Raji (cell line): Measurements from ENCODE around the gene ATP4A.

Source experiments
- POLR2A ChIP-seq: IDR thresholded peaks from 2 replicates; pipeline ENCODE4 v1.6.1; 2011; ENCODE audit warnings: low read depth, low read length, control low read depth; ENCODE audit not compliant: insufficient read depth

Gene ATP4A

GRCh38 chr19:35502751-35503150, 60.7 kb downstream of the ATP4A start:
- TF ChIP-seq POLR2A: no peak

DNA sequence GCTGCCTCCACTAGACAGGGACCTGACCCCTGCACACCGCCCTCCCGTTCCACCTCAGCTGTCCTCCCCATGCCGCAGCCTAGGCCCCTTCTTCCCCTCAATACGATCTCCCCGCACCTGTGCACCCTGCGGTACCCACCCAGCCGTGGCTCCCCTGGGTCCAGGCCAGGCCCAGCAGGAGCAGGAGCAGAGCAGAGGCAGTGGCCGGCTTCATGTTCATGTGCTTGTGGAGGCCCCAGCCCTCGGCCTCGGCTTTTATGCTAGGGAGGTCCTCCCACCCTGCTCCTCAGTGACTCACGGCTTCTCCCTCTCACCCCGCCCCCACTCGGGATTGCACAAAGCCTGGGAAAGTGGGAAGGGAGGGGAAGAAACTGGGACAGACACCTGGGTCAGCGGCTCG, 61.8 kb downstream of the ATP4A start:
- TF ChIP-seq POLR2A: no peak

GRCh38 chr19:35500611-35501010, 62.8 kb downstream of the ATP4A start:
- TF ChIP-seq POLR2A: no peak
